Mesothelial cell of epicardium (in vitro differentiated cells): ENCODE data around the gene CDH3. TPM values are rescaled to one million over a fixed set of nuclear protein-coding genes. Genes with fewer than 3 reads are reported as not detected.

Experiments
- DNase-seq, 2 experiments: peaks; one replicate each; pipeline ENCODE4 v3.0.0; 2021; ENCODE audit warnings: low spot score in 2 of 2; ENCODE audit not compliant: unreplicated experiment in 2 of 2
- H3K27ac Mint-ChIP-seq: 2 replicates; pipeline ENCODE4 v1.8.0; 2021; ENCODE audit warnings: mixed read lengths
- H3K27me3 Mint-ChIP-seq: 2 replicates; pipeline ENCODE4 v1.8.0; 2021; ENCODE audit warnings: low read depth, mixed read lengths
- H3K36me3 Mint-ChIP-seq: 2 replicates; pipeline ENCODE4 v1.8.0; 2021; ENCODE audit warnings: mixed read lengths
- H3K4me1 Mint-ChIP-seq: 2 replicates; pipeline ENCODE4 v1.8.0; 2021; ENCODE audit warnings: mixed read lengths
- H3K4me3 Mint-ChIP-seq: 2 replicates; pipeline ENCODE4 v1.8.0; 2021; ENCODE audit warnings: mild to moderate bottlenecking, moderate library complexity, mixed read lengths
- H3K9me3 Mint-ChIP-seq: 2 replicates; pipeline ENCODE4 v1.8.0; 2021; ENCODE audit warnings: mixed read lengths
- CTCF ChIP-seq: fragments of 200-600 bp; sonication (generic); IDR thresholded peaks from one replicate; pipeline ENCODE4 v1.5.0; 2021; ENCODE audit warnings: antibody characterized with exemption; ENCODE audit not compliant: unreplicated experiment
- total RNA-seq: library from RNA; stranded (reverse); gene quantifications from 3 replicates; pipeline ENCODE4 v1.2.1, GENCODE V29; 2021

The CDH3 gene
- total RNA-seq, 1 donor from 2014 or later: 179 TPM

GRCh38 chr16:68700120-68700519 lies 55.0 kb downstream of the CDH3 start:
- no peaks in the 10 kb centered on the region for H3K27me3 Mint-ChIP-seq
- H3K9me3 Mint-ChIP-seq: no peaks in the 10 kb centered on the region
- no peak for DNase-seq
- peaks cover 7% of the 10 kb centered on the region for H3K36me3 Mint-ChIP-seq
- H3K4me1 Mint-ChIP-seq: peaks cover 3% of the 10 kb centered on the region
- TF ChIP-seq CTCF: no peak
- H3K27ac Mint-ChIP-seq: no peak overlapping the region
- no peak overlapping the region for H3K4me3 Mint-ChIP-seq

DNA sequence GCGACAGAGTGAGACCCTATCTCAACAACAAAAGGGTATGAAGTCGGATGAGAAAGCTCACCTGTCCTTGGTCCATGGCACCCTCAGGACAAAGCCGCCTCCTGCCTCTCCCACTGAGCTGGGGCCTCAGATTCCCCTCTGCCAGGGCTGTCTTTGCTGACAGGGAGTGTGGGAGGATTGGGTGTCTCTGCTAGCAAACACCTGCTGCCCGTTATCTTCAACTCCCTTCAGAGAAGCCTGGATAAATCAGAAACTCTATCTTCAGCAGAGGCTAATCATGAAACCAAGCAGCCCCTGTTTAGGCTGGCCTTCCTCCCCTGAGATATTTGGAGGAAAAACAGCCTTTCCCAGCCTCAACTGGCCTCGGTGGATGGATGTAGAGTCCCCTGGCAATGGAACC lies 55.7 kb downstream of the CDH3 start:
- H3K27me3 Mint-ChIP-seq: no peaks in the 10 kb centered on the region
- DNase-seq: no peak
- peaks cover 3% of the 10 kb centered on the region for H3K4me1 Mint-ChIP-seq
- H3K9me3 Mint-ChIP-seq: no peaks in the 10 kb centered on the region
- no peak overlapping the region for H3K4me3 Mint-ChIP-seq
- TF ChIP-seq CTCF: no peak
- peaks cover 7% of the 10 kb centered on the region for H3K36me3 Mint-ChIP-seq
- no peak overlapping the region for H3K27ac Mint-ChIP-seq

- Mint-ChIP-seq H3K4me3 (no peak overlapping the region), H3K9me3 (no peaks in the 10 kb centered on the region), H3K27ac (peak overlapping the region; percentile 51), H3K27me3 (no peaks in the 10 kb centered on the region), H3K4me1 (peaks cover 8% of the 10 kb centered on the region), H3K36me3 (no peaks in the 10 kb centered on the region)
- peak; percentile 38 for TF ChIP-seq CTCF
- DNase-seq: peak; percentile 51 to 78
Measured at GRCh38 chr16:68704232-68704867, 59.2 kb downstream of the CDH3 start.

- H3K36me3 Mint-ChIP-seq: no peaks in the 10 kb centered on the region
- H3K9me3 Mint-ChIP-seq: no peaks in the 10 kb centered on the region
- peaks cover 8% of the 10 kb centered on the region for H3K4me1 Mint-ChIP-seq
- no peak for TF ChIP-seq CTCF
- H3K4me3 Mint-ChIP-seq: no peak overlapping the region
- H3K27me3 Mint-ChIP-seq: no peaks in the 10 kb centered on the region
- peak overlapping the region; percentile 59 for H3K27ac Mint-ChIP-seq
- DNase-seq: peak in 1 of 2 experiments; percentile 51
Measured at GRCh38 chr16:68707340-68708152, 62.4 kb downstream of the CDH3 start.

DNA sequence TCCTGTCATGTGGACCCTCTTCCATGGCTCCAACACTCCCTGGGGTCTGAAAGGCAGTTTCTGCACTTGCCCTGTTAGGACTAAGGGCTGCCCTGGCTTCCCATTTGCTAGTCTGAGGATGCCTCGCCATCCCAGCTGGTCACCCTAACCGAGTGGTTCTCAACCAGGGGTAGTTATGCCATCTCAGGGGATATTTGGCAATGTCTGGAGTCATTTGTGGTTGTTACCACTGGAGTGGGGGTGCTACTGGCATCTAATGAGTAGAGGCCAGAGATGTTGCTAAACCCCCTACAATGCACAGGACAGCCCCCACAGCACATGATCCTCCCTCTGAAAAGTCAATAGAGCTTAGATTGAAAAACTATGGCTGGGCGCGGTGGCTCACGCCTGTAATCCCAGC lies 65.1 kb downstream of the CDH3 start:
- H3K4me1 Mint-ChIP-seq: peaks cover 5% of the 10 kb centered on the region
- H3K4me3 Mint-ChIP-seq: no peak overlapping the region
- no peak for TF ChIP-seq CTCF
- no peaks in the 10 kb centered on the region for H3K9me3 Mint-ChIP-seq
- H3K27me3 Mint-ChIP-seq: no peaks in the 10 kb centered on the region
- H3K36me3 Mint-ChIP-seq: no peaks in the 10 kb centered on the region
- no peak for DNase-seq
- H3K27ac Mint-ChIP-seq: no peak overlapping the region
